H1 (cell line): ENCODE results near the gene RNF157. TPM values are rescaled to one million over a fixed set of nuclear protein-coding genes. Genes with fewer than 3 reads are reported as not detected.

Experiments used
- CTCF ChIA-PET: fragments of 300-600 bp; sonication (Branson Sonifier 250); formaldehyde crosslinking; loops from one replicate; lab custom pipeline; 2021; ENCODE audit not compliant: partially characterized antibody; lab: Charles Lee
- POLR2A ChIA-PET: fragments of 300-600 bp; sonication (Branson Sonifier 250); formaldehyde crosslinking; loops from one replicate; lab custom pipeline; 2021; ENCODE audit warnings: inconsistent platforms; ENCODE audit not compliant: partially characterized antibody; lab: Charles Lee
- DNase-seq, 2 experiments: peaks; one replicate each; pipeline versions ENCODE4 v3.0.0 to v3.0.0-alpha.2; 2010 to 2022; ENCODE audit warnings: low spot score in 2 of 2, low read depth in 1 of 2, mixed read lengths in 1 of 2
- FAIRE-seq: peaks from 2 replicates; lab custom pipeline; 2011; peaks lifted over from hg19 to GRCh38; lab: Jason Lieb, UNC
- H2AFZ ChIP-seq: 2 replicates; pipeline ENCODE4 v1.8.1; 2012; ENCODE audit warnings: low read length, inconsistent platforms
- H2AK5ac ChIP-seq: 2 replicates; pipeline ENCODE4 v1.6.1; 2013; ENCODE audit warnings: low read depth, low read length
- H2BK120ac ChIP-seq: replicated peaks from 2 replicates; pipeline ENCODE3; 2013; ENCODE audit warnings: low read depth, low read length, inconsistent platforms
- H2BK12ac ChIP-seq: 2 replicates; pipeline ENCODE4 v1.6.1; 2013; ENCODE audit warnings: low read depth, low read length
- H2BK15ac ChIP-seq: 2 replicates; pipeline ENCODE4 v1.6.1; 2013; ENCODE audit warnings: low read length
- H2BK20ac ChIP-seq: 2 replicates; pipeline ENCODE4 v1.6.1; 2013; ENCODE audit warnings: low read length
- H2BK5ac ChIP-seq: 2 replicates; pipeline ENCODE4 v1.6.1; 2013; ENCODE audit warnings: low read depth, low read length
- H3K14ac ChIP-seq: 2 replicates; pipeline ENCODE4 v1.6.1; 2013; ENCODE audit warnings: inconsistent platforms; ENCODE audit not compliant: insufficient read length
- H3K18ac ChIP-seq: 2 replicates; pipeline ENCODE4 v1.6.1; 2013; ENCODE audit warnings: low read length; ENCODE audit errors: extremely low read depth
- H3K23ac ChIP-seq: 2 replicates; pipeline ENCODE4 v1.6.1; 2013; ENCODE audit warnings: inconsistent platforms; ENCODE audit not compliant: insufficient read length
- H3K23me2 ChIP-seq: 2 replicates; pipeline ENCODE4 v1.6.1; 2013; ENCODE audit warnings: low read depth, low read length
- H3K27ac ChIP-seq: 2 replicates; pipeline ENCODE4 v1.6.1; 2011; ENCODE audit warnings: low read depth, low read length, inconsistent platforms
- H3K27me3 ChIP-seq, 4 experiments: replicated peaks in 1 of 4; 1 replicate in 1 of 4; 2 replicates in 3 of 4; pipeline versions ENCODE4 v1.6.1 to v1.8.1; 2011 to 2013; ENCODE audit warnings: low read length in 3 of 4, mild to moderate bottlenecking in 3 of 4, inconsistent platforms in 2 of 4, mixed read lengths in 2 of 4, moderate library complexity in 1 of 4; ENCODE audit not compliant: control insufficient read depth in 3 of 4, insufficient read depth in 3 of 4; ENCODE audit errors: extremely low read depth in 1 of 4
- H3K36me3 ChIP-seq, 4 experiments: 2 replicates each; pipeline versions ENCODE4 v1.6.1 to v1.8.1; 2011 to 2013; ENCODE audit warnings: mild to moderate bottlenecking in 4 of 4, low read length in 3 of 4, moderate library complexity in 2 of 4, control low read depth in 1 of 4, inconsistent platforms in 1 of 4; ENCODE audit not compliant: insufficient read depth in 4 of 4, control insufficient read depth in 2 of 4
- H3K4ac ChIP-seq: replicated peaks from 2 replicates; pipeline ENCODE3; 2013; ENCODE audit warnings: low read length, low read depth, mixed read lengths, inconsistent platforms; ENCODE audit not compliant: insufficient read length
- H3K4me1 ChIP-seq, 4 experiments: replicated peaks in 1 of 4; 1 replicate in 1 of 4; 2 replicates in 3 of 4; pipeline versions ENCODE4 v1.6.1 to v1.8.1; 2011 to 2013; ENCODE audit warnings: low read length in 3 of 4, inconsistent platforms in 2 of 4, mixed read lengths in 1 of 4; ENCODE audit not compliant: insufficient read depth in 4 of 4, control insufficient read depth in 3 of 4
- H3K4me2 ChIP-seq, 2 experiments: 2 replicates each; pipeline versions ENCODE4 v1.6.1 to v1.8.1; 2011 to 2013; ENCODE audit warnings: low read depth in 2 of 2, low read length in 2 of 2, control low read depth in 1 of 2, inconsistent platforms in 1 of 2, mild to moderate bottlenecking in 1 of 2; ENCODE audit not compliant: insufficient read depth in 1 of 2
- H3K4me3 ChIP-seq, 4 experiments: fragments of 200-600, 300-600 bp in 1 of 4; sonication (generic), shearing (Covaris generic), sonication (Bioruptor Twin) in 1 of 4; 2 replicates each; pipeline versions ENCODE4 v1.5.1 to v1.8.1; 2011 to 2016; ENCODE audit warnings: low read length in 4 of 4, low read depth in 3 of 4, control low read depth in 2 of 4, inconsistent platforms in 2 of 4, mild to moderate bottlenecking in 2 of 4, mixed read lengths in 1 of 4, moderate library complexity in 1 of 4; ENCODE audit not compliant: insufficient read depth in 2 of 4; ENCODE audit errors: extremely low read depth in 1 of 4
- H3K56ac ChIP-seq: replicated peaks from 2 replicates; pipeline ENCODE3; 2013; ENCODE audit warnings: low read depth, mild to moderate bottlenecking, mixed read lengths, low read length, inconsistent platforms; ENCODE audit not compliant: insufficient read length
- H3K79me1 ChIP-seq: 2 replicates; pipeline ENCODE4 v1.6.1; 2013; ENCODE audit warnings: low read depth, low read length, control low read depth
- H3K79me2 ChIP-seq, 2 experiments: 2 replicates each; pipeline versions ENCODE4 v1.6.1 to v1.8.1; 2012 to 2013; ENCODE audit warnings: low read length in 2 of 2, mild to moderate bottlenecking in 2 of 2, inconsistent platforms in 1 of 2; ENCODE audit not compliant: insufficient read depth in 2 of 2, control insufficient read depth in 1 of 2
- H3K9ac ChIP-seq, 4 experiments: replicated peaks in 1 of 4; 1 replicate in 1 of 4; 2 replicates in 3 of 4; pipeline versions ENCODE4 v1.6.1 to v1.8.1; 2011 to 2013; ENCODE audit warnings: low read depth in 3 of 4, low read length in 3 of 4, control low read depth in 2 of 4, mild to moderate bottlenecking in 2 of 4, moderate library complexity in 2 of 4, inconsistent platforms in 1 of 4; ENCODE audit errors: extremely low read depth in 1 of 4
- H3K9me3 ChIP-seq, 2 experiments: 2 replicates each; pipeline versions ENCODE4 v1.6.1 to v1.8.1; 2012 to 2013; ENCODE audit warnings: mild to moderate bottlenecking in 2 of 2, moderate library complexity in 2 of 2, control low read depth in 1 of 2, inconsistent platforms in 1 of 2, low read depth in 1 of 2, low read length in 1 of 2, mixed read lengths in 1 of 2; ENCODE audit not compliant: insufficient read depth in 2 of 2
- H4K20me1 ChIP-seq, 2 experiments: replicated peaks in 1 of 2; 2 replicates each; pipeline versions ENCODE3 to v1.8.1; 2011 to 2013; ENCODE audit warnings: inconsistent platforms in 2 of 2, low read length in 2 of 2, mild to moderate bottlenecking in 1 of 2; ENCODE audit not compliant: insufficient read depth in 2 of 2, control insufficient read depth in 1 of 2
- H4K5ac ChIP-seq: 2 replicates; pipeline ENCODE4 v1.6.1; 2013; ENCODE audit warnings: low read length, low read depth, mixed read lengths, inconsistent platforms; ENCODE audit not compliant: insufficient read length
- H4K8ac ChIP-seq: 2 replicates; pipeline ENCODE4 v1.8.0; 2013; ENCODE audit warnings: mild to moderate bottlenecking, moderate library complexity, low read length, inconsistent platforms; ENCODE audit not compliant: insufficient read depth; ENCODE audit errors: extremely low read depth
- H4K91ac ChIP-seq: replicated peaks from 2 replicates; pipeline ENCODE3; 2013; ENCODE audit warnings: low read length, mixed read lengths, inconsistent platforms; ENCODE audit not compliant: insufficient read length
- BACH1 ChIP-seq: IDR thresholded peaks from 2 replicates; pipeline ENCODE4 v1.6.1; 2012; ENCODE audit warnings: low read length, improper control_type of control experiment
- EP300 ChIP-seq, 2 experiments: IDR thresholded peaks; 1 replicate in 1 of 2; 2 replicates in 1 of 2; pipeline ENCODE4 v1.6.1; 2011 to 2012; ENCODE audit warnings: low read depth in 2 of 2, low read length in 2 of 2, mild to moderate bottlenecking in 2 of 2, borderline replicate concordance in 1 of 2, inconsistent platforms in 1 of 2, moderate library complexity in 1 of 2
- RFX5 ChIP-seq: IDR thresholded peaks from 2 replicates; pipeline ENCODE4 v1.6.1; 2011; ENCODE audit warnings: low read depth, low read length, improper control_type of control experiment, borderline replicate concordance
- WGBS, 2 experiments: shearing (Covaris generic) in 1 of 2; methylation state at CpG; one replicate each; pipeline versions ENCODE4 v1.1.6 to v1.1.7; 2013 to 2015; ENCODE audit warnings: low lambda C conversion rate in 2 of 2, mixed read lengths in 2 of 2, inconsistent platforms in 1 of 2, low coverage in 1 of 2, missing lambda C conversion rate in 1 of 2; ENCODE audit not compliant: insufficient replicate concordance in 2 of 2, insufficient coverage in 1 of 2, insufficient read length in 1 of 2; ENCODE audit errors: extremely low coverage in 1 of 2, missing lambda C conversion rate in 1 of 2; 5-methylcytosine and 5-hydroxymethylcytosine counted together
- polyA plus RNA-seq, 7 experiments: library from polyadenylated mRNA; depleted of rRNA in 3 of 7; stranded (reverse) in 5 of 7; unstranded in 2 of 7; fragments of >200 nt in 5 of 7; fragments of 200-250 nt in 2 of 7; gene quantifications; 1 replicate in 5 of 7; 2 replicates in 1 of 7; 4 replicates in 1 of 7; pipeline versions ENCODE4 v1.2.1 to v1.2.3, GENCODE V29; 2011 to 2013; ENCODE audit warnings: missing spikeins in 2 of 7, mixed read lengths in 2 of 7
- total RNA-seq: library from RNA; stranded (reverse); fragmentation: NEBNext Ultra II Directional; extraction: Animal tissue kit (Norgen Biotek cat#: 25700); gene quantifications from 2 replicates; pipeline ENCODE4 v1.2.1, GENCODE V29; 2021

Gene RNF157
- total and polyA plus RNA-seq, 2 of the 8 experiments (the other 6 are each of a cell fraction or from before 2014, with no cell fraction given): 13.4 to 16.7 TPM

- Histone ChIP-seq H3K4me2 (no peak overlapping the region), H2BK5ac (no peak overlapping the region), H3K23me2 (no peaks in the 10 kb centered on the region), H3K9me3 (no peaks in the 10 kb centered on the region), H3K79me2 (no peaks in the 10 kb centered on the region), H3K9ac (no peak overlapping the region), H2BK20ac (no peak overlapping the region), H3K18ac (no peak overlapping the region), H3K4me3 (no peak overlapping the region), H4K8ac (no peak overlapping the region), H4K5ac (no peak overlapping the region), H3K27ac (no peak overlapping the region), H3K79me1 (no peaks in the 10 kb centered on the region), H2BK120ac (no peak overlapping the region), H4K20me1 (no peaks in the 10 kb centered on the region), H4K91ac (no peak overlapping the region), H2AK5ac (no peak overlapping the region), H3K56ac (no peak overlapping the region), H2BK15ac (0 out of 2 replicates have a peak overlapping the region, but pooled peaks have one; percentile 21), H3K4ac (no peak overlapping the region), H3K23ac (no peak overlapping the region), H2AFZ (no peak overlapping the region), H3K36me3 (no peaks in the 10 kb centered on the region), H2BK12ac (no peak overlapping the region), H3K14ac (no peak overlapping the region), H3K4me1 (peaks cover 0 to 4% (median 1%) of the 10 kb centered on the region in 4 experiments; a peak in 4 of 7 replicates), H3K27me3 (0 out of 7 replicates have a peak, but pooled peaks cover 0 to 2% (median 0%) of the 10 kb centered on the region in 4 experiments)
- no peak for DNase-seq
- ChIA-PET POLR2A (interaction anchor here (0.6 to 2.1 kb wide), 3 partner anchors 10 to 117 kb away, joined by 4 to 5 read pairs (median 5); no protein-coding TSS in a partner anchor), CTCF (interaction anchor here (0.6 to 2.2 kb wide), 7 partner anchors 12 to 84 kb away, joined by 3 to 8 read pairs (median 5); no protein-coding TSS in a partner anchor)
- TF ChIP-seq EP300 (IDR thresholded peaks at IDR 0.05; ENCODE audit: borderline replicate concordance in 1 of 2, low read depth in 2 of 2, low read length in 2 of 2): no peak
- TF ChIP-seq BACH1: peak; percentile 61
- TF ChIP-seq RFX5: no peak
- whole genome bisulfite sequencing, 2 experiments: 89% methylated on average over 12 of the region's 12 CpGs; no CpG with 5 or more reads in 1 of the 2 experiments
- FAIRE-seq: no peak
These were observed 44.8 kb downstream of the RNF157 start for GRCh38 chr17:76195281-76196096.
